GM08714 (cell line): ENCODE results near the gene TMEM82.

ENCODE experiments used
- H3K4me3 ChIP-seq: fragments of 200-500 bp; sonication (Bioruptor generic); 2 replicates; pipeline ENCODE4 v1.5.1; 2014; ENCODE audit warnings: mild to moderate bottlenecking, low read length, inconsistent platforms
- ZNF274 ChIP-seq: IDR thresholded peaks from 2 replicates; pipeline ENCODE4 v1.6.1; 2012; ENCODE audit warnings: mild to moderate bottlenecking, low read depth, low read length

Gene TMEM82

DNA sequence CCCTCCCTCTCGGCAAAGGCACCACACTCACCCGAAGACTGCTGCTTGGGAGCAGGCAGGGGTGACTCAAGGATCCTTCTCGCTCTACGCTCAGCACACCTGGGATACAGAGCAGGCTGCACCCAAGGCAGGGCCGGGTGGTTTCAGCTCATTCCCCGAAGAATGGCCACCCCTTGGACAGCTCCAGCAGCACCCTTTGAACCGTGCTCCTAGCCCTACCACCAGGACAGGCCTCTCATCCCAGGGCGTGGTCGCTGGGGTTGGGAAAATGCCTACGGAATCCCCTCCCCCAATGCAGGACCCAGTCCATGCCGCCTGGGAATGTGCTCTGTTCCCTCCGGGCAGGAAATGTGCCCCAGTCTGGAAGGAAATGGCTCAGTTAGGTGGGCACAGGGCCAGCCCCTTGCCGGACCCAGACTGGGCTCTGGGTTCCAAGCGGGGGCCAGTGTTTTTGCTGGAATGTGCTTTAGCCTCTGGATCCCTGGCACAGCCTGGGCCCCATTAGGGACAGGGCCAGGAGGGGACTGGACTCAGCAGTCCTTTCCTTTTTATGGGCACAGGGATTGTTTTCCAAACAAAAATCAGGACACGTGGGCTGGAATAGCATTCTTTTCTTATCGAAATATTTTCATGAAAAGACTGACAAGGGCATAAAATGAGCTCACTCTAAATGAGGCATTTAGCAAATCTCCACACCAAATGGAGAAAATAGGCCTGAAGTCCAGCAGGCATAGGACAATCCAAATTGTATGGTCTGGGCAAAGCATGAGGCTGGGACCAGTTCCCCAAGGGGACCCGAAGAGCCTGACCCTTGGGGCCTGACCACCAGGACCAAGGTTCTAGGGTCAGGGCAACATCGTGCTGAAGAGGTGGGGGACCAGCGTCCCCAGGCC is 7.3 kb downstream of the TMEM82 start:
- no peak overlapping the region for H3K4me3 ChIP-seq
- no peak for TF ChIP-seq ZNF274

DNA sequence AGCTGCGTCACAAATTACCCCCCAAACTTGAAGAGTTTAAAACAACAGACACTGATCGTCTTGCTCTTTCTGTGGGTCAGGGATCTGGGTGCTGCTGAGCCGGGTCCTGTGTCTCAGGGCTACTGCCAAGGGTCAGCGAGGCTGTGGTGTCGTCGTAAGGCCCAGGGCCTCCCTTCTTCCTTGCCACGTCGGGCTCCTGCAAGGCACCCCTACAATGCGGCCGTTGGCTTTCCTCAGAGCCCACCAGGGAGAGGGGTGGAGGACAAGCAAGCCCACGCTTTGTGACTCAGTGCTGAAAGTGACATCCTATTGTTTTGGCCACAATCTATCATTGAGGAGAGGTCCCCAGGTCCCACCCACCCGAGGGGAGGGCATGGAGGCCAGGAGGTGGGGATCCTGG is 8.6 kb downstream of the TMEM82 start:
- H3K4me3 ChIP-seq = no peak overlapping the region
- no peak for TF ChIP-seq ZNF274

DNA sequence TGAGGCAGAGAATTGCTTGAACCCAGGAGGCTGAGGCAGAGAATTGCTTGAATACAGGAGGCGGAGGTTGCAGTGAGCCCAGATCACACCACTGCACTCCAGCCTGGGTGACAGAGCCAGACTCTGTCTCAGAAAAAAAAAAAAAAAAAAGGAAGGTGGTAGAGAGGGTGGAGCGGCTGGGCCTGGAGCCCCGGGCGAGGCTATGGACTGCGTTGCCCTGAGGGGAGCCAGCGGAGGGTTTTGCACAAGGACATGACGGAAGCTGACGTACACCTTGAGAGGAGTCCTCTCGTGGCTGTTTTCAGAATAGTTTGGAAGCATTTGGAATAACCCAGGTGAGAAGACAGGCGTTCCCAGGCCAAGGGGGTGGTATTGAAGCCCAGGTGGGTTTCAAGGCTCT is 9.4 kb downstream of the TMEM82 start:
- no peak for TF ChIP-seq ZNF274
- no peak overlapping the region for H3K4me3 ChIP-seq

DNA sequence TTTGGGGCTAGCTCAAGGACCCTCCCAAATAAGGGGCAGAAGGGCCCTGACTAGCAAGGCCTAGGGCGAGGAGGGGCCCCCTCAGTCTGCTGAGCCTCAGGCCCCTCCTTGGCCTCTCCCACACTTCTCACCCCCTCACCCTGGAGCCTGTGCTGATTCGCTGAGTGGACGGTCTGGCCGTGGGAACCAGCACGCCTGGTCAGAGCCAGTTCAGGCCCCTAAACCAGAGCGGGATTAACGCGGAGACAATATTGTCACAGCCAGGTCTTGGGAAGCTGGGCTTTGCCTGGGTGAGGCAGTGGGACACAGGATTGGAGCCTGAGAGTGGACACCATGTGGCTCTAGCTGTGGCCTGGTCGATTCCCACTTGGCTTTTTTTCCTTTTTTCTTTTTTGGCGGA is 11.5 kb downstream of the TMEM82 start:
- H3K4me3 ChIP-seq = no peak overlapping the region
- TF ChIP-seq ZNF274 = no peak

DNA sequence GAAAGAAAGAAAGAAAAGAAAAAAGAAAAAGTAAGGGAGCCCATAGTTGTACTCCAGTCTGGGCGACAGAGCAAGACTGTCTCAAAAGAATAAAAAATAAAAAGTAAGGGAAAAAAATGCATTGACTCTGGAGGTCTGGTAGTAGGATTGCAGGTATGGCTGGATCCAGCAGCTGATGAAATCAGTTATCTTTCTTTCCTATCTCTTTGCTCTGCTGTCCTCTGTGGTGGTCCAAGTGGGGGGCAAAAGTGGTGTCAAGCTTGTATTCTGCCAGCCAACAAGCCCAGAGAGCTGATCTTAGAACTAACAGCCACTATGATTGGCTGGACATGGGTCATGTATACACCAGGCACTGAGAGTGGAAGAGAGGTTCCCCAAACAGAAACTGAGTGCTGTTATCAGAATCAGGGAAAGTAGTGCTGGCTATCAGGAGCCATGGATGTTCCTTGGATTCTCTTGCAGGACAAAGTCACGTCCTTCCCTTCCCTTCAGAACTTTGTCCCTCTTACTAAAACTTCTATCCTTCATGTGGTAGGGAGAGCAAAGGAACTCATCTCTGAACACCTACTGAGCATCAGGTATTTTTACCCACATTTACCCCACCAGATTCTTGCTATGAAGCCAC is 12.8 kb downstream of the TMEM82 start:
- TF ChIP-seq ZNF274 = no peak
- no peak overlapping the region for H3K4me3 ChIP-seq

DNA sequence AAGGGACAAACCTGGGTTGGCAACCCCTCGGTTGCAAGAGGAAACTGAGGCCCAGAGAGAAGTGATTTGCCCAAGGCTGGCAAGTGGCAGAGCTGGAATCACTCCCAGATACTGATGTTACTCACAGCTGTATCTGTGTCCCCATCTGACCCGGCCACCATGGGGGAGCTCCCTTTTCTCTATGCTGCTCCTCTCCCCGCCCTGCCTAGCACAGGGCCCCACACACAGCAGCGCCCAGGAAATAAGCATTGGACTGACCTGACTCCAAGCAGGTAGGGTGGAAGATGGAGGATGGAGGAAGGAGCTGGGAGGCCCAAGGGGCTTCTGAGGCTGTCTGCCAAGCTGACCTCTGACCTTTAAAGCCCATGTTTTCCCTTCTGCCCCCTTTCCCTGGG is 13.3 kb downstream of the TMEM82 start:
- H3K4me3 ChIP-seq = no peak overlapping the region
- no peak for TF ChIP-seq ZNF274

DNA sequence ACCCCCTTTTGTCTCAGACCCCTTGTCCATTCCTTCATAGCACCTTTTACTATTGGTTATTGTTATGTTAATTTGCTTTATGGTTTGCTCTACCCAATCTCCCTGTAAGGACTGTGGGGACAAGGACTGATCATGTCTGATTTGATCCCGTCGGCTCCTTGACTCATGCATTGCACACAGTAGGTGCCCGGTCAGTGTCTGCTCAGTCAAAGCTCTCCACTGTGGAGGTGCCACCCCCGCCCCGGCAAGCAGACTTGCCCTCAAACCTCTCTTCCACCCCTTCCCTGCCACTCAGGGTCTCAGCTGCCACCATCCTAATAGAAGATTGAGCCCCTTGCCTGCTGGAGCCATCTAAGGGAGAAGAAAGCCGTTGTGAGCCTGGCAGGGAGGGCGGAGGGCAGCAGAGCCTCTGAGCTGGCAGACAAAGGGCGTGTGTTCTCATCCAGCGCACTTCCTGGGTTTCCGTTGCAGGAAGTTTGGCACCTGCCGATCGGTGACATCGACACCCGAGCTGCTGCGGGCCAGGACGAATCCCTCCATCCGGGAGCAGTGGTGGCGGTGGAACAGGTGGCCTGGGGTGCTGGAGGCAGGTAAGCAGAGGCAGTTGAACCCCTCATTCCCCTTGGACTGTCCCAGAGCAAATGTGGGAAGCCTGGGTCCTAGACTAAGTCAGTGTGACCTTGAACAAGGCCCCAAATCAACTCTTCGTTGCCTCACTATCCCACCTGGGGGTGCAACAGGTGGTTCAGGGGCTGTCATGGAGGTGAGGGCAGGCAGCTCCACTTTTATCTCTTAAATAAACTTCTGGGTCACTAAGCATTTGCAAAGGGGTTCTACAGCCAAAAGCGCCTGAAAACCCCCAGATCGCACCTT is 14.1 kb downstream of the TMEM82 start:
- no peak for TF ChIP-seq ZNF274
- H3K4me3 ChIP-seq = no peak overlapping the region

DNA sequence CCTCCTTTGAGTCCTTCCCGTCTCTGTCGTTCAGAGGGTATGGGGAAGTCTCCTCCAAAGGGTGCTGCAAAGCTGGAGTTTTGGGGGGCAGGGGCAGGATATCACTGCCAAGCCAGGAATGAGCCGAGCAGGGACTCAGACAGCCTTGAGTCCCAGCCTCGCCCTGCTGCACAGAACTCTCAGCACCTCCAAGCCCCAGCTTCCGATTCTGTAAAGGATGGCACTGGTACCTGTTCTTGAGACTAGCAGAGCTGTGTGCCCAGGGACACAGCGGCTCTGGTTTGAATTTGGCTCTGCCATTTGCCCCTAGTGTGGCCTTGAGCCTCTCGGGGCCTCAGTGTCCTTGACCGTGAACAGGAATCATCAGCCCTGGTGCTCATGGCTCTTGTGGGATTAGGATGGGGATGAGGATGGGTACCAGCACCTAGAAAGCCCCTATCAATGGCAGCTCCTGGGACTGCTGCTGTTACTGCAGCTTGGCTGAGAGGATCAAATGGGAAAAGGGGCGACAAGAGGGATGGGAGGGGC is 14.8 kb downstream of the TMEM82 start:
- no peak overlapping the region for H3K4me3 ChIP-seq
- no peak for TF ChIP-seq ZNF274

DNA sequence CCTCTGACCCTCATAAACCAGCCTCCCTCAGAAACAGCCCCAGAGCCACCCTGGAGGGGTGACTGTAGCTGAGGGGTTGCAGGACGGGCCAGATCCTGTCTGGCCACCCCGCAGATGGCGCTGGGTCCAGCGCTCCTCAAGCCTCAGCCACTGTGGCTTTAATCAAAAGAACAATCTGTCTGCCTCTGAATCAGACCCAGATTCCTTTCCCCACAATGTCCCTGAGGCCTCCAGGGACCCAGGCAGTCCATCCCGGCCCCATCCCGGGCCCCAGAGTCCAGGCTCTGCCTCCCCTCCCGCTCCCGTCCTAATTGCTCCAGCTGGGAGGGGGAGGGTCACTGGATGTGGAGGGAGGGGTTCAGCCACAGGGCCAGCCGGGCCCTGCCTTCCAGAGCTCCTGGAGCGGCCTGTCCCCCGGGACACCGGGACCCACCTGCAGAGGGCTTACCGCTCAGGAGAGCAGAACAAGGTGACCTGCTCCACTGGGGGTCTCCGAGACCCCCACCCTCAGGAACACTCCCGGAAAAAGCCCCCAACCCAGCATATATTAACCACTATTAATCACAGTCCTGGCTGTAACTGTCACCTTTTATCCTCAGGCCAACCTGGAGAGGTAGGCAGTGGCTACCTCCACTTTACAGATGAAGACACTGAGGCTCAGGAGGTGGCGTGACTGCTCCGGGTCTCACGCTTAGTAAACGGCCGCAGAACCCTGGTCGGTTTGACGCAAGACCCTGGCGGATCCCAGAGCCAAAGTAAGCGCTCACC is 15.5 kb downstream of the TMEM82 start:
- H3K4me3 ChIP-seq = no peak overlapping the region
- TF ChIP-seq ZNF274 = no peak

DNA sequence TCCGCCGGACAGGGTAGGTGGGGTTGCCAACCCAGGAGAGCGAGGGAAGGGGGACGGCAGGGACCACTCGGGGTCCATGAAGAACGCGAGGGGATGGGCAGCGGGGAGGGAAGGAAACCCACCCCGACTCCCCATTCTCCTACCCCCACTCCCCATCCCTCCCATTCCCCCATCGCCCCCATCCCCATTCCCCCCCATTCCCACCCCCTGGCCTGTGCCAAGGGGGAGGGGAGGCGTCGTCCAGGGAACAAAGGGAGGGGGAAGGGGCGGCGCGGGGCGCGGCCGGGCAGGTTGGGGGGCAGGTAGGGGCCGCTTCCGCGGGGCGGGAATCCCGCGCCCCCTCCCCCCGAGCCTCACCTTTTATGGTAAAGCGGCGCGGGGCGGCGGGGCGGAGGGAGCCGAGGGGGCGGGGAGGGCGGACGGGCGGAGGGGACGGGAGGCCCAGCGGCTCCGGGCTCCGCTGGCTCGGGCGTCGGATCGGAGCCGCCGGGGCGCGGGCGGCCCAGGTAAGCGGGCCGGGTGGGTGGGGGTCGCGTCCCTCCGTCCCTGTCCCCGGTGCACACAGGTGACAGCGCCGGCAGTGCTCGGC is 16.1 kb downstream of the TMEM82 start, which contains the start of gene FBLIM1:
TSS of gene FBLIM1 (plus strand) at position 453 of the 589 bp plus-strand sequence. CDS start 6,189 bp downstream, outside the sequence.
- no peak for TF ChIP-seq ZNF274
- no peak within 1 kb of the TSS for H3K4me3 ChIP-seq

DNA sequence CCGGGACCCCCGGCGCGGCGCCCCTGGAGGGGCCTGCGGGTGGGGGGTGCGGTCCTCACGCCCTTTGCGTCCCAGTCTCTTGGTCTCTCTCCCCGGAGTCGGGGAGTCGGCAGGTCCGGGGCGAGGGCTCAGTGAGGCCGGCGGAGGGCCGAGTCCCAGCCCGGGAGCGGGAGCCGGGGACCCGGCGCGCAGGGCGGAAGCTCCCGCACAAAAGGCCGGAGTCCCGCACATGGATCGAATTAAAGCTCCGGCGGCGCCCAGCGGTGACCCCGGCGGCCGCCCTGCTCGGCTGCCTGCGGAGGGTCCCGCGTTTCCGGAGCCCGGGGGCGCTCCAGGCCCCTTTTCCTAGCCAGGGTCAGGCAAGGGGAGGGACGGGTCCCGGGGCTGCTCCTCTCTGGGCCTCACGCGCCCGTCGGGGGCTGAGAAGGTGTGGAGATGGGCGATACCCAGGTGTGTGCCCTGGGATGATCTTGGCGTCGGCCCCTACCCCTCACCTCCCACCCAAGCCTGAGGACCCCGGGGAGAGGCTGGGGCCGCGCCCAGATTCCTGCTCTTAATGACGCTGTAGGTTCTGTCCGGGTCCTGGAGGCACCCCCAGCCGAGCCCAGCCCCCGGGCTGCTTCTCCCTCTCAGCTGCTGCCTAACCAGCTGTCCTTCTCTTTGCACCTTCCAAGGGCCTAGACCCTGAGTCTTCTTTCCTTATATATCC is 16.8 kb downstream of the TMEM82 start:
- no peak for TF ChIP-seq ZNF274
- no peak overlapping the region for H3K4me3 ChIP-seq

DNA sequence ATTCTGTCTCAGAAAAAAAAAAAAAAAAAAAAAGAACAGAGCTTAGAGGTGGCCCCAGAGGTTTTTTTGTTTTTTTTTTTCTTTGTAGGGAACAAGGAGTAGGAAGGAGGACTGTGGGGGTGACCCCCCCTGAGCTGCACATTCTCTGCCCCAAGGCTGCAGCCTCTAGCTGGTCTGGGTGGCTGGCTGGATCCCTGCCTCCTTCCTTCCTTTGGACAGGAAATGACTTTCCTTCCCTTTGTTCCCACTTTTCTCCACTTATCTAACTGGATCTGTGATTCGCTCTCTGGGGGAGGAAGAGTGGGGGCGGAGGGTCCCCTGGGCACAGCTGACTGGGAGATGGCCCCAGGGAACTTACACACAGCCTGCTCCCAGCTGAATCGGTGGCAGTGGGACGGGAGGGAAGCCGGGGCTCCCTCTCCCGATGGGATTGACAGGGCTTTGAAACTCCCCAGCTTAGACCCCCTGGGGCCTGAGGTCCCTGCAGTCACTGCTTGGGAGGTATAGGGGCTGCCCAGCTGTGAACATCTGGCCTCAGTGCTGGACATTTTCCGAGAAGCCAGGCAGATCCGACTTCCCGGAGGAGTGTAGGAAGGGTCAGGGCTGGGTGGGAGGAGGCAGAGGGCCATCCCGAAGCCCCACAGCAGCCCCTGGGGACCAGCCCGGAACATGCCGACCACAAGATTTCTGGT is 18.4 kb downstream of the TMEM82 start:
- no peak overlapping the region for H3K4me3 ChIP-seq
- no peak for TF ChIP-seq ZNF274
